ENCODE data around the gene SPECC1.
"Not testable (repeated sequence)": the region's sequence is repeated elsewhere in the genome, so short reads cannot be mapped to it uniquely, and the experiment has no call there.

The SPECC1 gene

DNA sequence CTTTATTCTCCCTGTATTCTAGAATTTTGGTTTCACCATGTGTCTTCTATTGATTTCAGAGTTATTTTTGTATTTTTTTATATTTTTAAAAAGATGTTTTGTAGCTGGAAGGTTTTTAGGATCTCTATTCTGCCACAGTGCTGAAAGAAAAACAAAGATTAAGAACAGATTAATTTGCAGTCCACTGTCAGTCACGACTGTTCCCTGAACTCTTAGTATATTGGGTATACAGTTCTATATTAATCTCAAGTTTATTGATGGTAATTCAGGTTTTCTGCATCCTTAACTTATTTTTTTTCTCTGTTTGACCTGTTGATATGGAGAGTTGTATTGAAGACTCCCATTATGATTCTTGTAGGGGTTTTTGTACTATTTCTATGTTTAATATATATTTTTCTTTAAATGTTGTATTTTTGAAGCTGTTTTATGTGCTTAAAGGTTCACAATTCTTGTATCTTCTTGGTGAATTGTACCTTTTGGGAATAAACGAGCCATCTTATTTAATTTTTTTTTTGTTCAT, 2.9 kb downstream of the SPECC1 start:
- no peak for DNase-seq

DNA sequence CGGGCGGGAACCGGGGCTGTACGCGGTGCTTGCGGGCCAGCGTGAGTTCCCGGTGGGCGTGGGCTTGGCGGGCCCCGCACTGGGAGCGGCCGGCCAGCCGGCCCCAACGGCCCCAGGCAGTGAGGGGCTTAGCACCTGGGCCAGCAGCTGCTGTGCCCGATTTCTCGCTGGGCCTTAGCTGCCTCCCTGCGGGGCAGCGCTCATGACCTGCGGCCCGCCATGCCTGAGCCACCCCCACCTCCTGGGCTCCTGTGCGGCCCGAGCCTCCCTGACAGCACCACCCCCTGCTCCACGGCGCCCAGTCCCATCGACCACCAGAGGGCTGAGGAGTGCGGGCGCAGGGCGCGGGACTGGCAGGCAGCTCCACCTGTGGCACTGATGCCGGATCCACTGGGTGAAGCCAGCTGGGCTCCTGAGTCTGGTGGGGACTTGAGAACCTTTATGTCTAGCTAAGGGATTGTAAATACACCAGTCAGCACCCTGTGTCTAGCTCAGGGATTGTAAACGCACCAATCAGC, 7.4 kb downstream of the SPECC1 start:
- DNase-seq: not testable (repeated sequence)

DNA sequence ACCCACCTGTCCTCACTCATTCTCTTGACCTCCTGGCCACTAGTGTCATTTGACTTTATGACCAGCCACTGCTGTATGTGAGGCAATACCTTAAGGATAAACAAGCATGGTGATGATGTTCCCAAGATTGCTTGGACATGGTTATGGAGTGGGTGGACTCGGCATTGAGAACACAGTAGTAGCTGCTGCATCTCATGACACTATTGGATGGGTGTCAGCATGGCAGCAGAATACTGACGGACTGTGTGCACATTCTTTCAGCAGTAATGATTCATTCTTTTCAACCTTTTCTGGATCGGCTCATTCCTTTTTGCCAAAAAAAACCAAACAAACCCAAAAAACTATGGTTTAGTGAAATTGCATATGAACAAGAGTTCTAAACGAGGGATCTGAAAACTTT, 13.5 kb downstream of the SPECC1 start:
- DNase-seq: no peak

DNA sequence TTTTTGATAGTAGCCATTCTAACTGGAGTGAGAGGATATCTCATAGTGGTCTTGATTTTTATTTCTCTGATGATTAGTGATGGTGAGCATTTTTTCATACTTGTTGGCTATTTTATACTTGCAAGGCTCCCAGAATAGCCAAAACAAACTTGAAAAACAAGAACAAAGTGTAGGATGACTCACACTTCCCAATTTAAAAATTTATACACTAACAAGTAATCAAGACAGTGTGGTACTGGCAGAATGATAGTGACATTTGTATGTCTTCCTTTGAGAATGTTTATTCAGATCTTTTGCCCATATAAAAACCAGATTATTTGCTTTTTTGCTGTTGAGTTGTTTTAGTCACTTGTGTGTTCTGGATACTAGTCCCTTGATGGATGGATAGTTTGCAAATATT, 17.8 kb downstream of the SPECC1 start:
- DNase-seq: no peak

DNA sequence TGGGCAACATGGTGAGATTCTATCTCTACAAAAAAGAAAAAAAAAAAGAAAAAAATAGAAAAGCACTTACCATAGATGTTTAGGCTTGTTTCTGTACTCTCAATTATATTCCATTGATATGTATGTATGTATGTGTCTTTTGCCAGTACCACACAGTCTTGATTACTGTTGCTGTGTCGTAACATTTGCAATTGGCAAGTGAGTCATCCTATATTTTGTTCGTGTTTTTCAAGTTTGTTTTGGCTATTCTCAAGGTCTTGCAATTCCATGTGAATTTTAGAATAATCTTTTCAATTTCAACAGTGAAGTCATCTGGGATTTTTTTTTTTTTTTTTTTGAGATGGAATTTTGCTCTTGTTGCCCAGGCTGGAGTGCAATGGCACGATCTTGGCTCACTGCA, 19.3 kb downstream of the SPECC1 start:
- no peak for DNase-seq

DNA sequence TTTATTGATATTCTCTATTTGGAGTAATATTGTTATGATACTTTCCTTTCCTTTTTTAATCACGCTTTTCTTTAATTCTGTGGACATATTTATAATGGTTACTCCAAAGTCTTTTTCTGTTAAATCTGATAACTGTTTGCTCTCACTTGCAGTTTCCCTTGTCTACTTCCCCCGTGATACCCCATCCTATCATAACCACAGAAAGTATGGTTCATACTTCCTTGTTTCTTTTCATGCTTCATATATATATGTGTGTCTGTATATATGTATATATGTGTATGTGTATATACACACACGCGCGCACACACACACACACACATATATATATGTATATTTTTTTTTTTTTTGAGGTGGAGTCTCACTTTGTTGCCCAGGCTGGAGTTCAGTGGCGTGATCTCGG, 23.5 kb downstream of the SPECC1 start:
- no peak for DNase-seq

DNA sequence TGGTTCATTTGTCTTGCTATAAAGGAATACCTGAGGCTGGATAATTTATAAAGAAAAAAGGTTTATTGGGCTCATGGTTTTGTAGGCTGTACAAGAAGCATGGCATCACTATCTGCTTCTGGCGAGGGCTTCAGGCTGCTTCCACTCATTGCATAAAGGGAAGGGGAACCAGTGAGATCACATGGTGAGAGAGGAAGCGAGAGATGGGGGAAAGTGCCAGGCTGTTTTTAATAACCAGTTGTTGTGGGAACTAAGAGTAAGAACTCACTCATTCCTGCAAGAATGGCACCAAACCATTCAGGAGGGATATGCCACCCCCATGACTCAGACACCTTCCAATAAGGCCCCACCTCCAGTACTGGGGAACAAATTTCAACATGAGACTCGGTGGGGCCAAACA, 24.3 kb downstream of the SPECC1 start:
- DNase-seq: no peak

DNA sequence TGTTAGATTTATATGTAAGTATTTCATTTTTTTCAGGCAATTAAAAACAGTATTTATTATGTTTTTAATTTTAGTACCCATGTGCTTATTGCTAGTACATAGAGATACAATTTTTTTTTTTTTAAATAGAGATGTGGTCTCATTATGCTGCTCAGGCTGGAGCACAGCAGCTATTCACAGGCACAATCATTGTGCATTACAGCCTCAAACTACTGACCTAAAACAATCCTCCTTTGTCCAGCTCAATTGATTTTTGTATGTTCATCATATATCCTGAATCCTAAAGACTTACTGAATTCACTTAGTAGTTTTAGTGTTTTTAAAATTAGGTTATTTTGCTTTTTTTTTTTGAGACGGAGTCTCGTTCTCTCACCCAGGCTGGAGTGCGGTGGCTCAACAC, 26.3 kb downstream of the SPECC1 start:
- DNase-seq: no peak

DNA sequence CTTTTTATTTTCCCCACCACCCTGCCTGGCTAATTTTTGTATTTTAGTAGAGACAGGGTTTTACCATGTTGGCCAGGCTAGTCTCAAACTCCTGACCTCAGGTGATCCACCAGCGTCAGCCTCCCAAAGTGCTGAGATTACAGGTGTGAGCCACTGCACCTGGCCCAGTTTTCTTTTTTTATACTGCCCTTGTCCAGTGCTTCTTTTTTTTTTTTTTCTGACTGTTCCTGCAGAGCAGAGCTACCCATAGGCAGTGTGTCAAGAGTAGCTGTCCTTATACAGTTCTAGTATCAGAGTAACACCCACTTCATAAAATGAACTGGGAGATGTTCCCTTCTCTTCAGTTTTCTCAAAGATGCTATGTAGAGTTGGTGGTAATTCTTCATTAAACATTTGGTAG, 28.1 kb downstream of the SPECC1 start:
- peak; percentile 28 for DNase-seq

DNA sequence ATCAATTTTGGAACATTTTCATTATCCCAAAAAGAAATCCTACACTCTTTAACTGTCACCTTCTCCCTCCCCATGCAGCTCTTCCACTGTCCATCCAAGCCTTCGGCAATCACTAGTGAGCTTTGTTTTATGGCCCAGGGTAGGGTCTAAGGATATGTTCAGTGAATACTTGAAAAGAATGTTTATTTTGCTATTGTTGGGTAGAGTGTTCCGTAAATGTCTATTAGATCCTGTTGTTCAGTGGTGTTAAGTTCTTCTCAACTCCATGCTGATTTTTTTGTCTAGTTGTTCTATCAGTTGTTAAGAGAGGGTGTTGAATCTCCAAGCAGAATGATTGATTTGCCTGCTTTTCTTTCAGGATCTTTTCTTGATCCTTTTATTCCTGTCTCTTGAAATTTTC, 29.9 kb downstream of the SPECC1 start:
- DNase-seq: no peak

DNA sequence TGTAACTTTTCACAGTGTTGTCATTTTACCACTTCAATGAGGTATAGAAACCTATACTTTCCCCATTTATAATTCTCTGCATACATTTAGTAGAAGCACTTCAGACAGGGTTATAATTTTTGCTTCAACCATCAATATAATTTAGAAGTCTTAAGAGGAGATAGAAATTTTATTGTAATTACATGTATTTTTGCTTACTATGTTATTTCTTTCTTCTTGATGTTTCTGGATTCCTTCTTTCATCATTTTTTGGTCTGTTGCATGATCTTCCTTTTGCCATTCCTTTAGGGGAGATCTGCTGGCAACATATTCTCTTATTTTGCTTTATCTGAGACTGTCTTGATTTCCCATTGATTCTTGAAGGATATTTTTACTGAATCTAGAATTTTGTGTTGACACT, 31.1 kb downstream of the SPECC1 start:
- DNase-seq: no peak

DNA sequence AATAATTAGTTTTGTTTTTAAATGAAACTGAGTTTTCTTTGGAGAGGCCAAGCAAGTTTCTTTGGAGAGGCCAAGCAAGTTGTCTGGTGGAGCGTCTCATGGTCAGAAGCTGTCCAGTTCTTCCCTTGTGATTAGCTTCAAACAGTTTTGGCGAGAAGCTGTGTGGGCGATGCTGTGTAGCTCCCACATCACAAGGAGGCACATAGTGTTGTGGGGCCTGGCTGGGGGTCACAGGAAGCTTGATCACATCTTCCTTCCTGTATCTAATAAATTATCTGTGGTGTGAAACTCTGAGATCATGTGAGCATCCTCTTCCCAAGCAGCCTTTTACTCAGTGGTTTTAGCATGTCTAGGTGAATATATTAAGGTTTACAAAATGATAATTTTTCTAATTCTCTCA, 33.9 kb downstream of the SPECC1 start:
- DNase-seq: no peak

DNA sequence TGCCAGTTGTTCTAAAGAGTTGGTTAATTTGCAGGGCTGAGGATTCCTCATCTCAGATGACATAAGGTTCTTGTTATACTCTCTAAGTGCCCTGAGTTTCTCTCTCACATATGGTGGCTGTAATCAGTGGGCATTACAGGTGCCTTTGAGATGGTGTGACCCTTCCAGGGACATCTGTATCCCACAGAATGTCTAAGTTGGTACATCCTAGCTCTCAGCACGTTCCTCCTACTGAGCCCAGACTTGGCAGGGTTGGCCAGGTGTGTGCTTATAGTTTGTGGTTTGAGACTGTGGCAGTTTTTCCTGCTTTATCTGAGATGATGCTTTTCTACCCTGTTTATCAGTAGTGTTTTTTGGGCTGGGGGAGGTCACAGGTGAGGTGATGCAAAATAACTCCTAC, 36.3 kb downstream of the SPECC1 start:
- DNase-seq: no peak

DNA sequence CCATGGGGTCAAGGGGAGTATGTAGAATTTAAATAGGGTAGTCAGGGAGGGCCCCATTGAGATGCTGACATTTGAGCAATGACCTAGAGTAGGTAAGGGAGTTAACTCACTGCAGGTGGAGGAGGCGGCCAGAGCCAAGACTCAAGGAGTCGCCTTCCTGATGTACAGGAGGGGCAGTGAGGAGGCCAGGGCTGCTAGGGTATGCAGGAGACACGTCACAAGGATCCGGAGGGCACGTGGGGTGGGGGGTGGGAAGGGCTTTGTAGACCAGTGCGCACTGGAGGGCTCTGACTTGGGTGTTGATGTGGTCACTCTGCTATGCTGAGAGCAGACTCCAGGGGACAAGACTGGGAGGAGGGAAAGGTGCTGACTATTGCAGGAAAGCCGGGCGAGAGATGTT, 37.5 kb downstream of the SPECC1 start:
- no peak for DNase-seq

DNA sequence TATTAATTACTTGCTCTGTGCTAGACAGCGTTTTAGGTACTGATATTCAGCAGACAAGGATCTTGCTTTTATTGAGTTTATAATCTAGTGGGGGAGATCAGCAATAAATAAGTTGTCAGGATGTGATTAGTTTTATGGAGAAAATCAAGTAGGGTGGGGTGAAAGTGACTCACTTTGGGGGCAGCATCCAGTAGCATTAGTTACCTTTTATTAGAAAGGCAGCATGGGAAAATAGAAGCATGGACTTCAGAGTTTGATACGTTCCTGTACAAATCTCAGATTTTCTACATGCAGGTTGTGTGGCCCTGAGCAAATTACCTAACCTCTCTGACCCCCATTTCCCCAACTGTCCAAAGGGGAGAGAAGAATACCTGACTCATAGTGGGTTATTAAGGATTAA, 42.5 kb downstream of the SPECC1 start:
- DNase-seq: no peak

DNA sequence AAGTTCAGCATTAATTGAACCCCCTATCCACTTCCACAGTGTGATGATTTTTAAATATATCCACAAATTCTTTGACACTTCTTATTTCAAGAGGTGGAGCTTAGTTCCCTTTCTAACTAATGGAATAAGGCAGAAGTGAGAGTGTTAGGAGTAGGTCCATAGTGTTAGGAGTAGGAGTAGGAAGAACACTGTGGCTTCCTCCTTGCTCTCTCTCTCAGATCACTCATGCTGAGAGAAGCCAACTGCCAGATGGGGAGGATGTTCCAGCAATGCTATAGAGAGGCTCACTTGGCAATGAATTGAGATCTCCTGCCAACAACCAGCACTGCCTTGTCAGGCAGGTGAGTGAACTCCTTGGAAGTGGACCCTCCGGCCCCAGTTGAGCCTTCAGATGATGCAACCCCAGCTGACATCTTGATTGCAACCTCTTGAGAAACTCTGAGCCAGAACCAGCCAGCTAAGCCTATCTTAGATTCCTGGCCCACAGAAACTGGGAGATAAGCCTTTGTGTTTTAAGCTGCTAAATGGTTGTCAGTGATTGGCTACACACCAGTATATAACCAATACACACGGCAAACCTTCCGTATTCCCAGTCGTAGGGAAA, 44.3 kb downstream of the SPECC1 start:
- no peak for DNase-seq

DNA sequence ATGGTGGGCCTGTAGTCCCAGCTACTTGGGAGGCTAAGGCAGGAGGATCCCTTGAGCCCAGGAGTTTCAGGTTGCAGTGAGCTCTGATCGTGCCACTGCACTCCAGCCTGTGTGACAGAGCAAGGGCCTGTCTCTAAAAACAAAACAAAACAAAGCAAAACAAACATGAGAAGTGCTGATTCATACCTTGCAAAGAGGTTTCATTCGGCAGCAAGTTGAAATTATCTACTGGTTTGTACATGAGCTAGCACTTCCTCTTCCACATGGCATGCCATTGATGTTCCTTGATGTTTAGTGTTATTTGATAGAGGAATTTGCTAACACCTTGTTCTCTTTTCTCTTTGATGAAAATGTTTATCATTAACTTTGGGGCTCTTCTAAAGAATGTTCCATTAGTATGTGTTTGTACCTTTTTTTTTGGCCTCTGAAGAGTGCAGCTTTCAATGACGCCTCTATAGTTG, 50.6 kb downstream of the SPECC1 start:
- DNase-seq: peak; percentile 2

DNA sequence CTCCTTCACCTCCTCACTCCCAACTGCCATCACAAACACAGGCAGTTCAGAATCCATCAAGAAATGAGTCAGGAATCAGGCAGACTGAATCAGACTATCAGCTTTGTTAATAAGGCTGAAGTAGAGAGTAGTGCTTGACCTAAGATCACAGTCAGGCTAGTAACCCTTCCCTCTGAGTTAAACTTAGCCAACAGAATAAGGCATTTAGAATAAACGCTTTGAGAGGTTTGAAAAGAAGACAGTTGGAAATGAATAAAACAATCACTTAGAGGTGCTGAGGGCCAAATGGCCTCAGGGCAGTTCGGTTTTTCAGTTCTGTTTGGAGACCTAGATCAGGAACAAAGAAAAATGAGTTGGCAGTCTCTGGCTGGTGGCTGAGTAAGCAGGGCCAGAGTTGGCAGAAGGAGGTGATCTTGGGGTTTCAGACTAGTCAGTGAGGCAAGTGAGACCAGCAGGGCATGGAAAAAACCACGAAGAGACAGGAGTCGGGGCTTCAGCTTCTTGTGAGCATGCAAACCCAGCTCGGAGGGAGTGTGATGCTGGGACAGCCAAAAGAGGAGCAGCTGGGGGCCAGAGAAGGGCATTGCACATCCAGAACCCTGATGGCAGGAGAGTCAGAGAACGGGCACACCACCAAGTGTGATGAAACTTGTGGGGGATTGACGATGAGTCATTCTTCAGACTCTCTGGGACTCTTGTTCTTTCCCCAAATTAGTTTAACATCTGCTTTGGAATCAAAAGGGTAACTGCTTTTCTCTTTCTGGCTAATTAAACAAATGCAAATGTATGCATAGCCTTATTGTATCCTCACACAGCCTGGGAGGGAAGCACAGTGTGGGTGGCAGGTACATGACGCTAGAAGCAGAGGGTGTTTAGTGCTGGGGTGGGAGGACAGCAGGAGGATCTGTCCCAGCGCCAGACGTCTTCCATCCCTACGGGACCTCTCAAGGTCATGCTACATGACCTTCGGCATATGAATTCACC, 54.8 kb downstream of the SPECC1 start:
- DNase-seq: peak; percentile 56

DNA sequence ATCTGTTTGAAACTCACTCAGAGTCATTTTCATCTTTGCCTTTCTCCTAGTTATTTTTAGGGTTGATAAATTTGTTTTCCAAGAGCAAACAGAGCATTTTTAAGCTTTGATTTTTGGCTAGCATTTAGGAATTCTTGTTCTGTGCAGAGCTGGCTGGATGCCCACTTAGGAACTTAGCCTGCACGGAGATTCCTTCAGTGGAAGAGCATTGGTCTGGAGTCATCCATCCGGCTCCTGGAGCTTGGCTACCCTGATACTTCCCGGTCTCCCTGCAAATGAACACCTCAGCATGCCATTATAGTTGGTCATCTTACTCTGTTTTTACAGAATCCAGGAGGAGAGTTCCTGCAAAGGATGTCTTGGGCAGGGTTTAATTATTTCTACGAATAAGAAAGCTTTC, 57.1 kb downstream of the SPECC1 start:
- no peak for DNase-seq

DNA sequence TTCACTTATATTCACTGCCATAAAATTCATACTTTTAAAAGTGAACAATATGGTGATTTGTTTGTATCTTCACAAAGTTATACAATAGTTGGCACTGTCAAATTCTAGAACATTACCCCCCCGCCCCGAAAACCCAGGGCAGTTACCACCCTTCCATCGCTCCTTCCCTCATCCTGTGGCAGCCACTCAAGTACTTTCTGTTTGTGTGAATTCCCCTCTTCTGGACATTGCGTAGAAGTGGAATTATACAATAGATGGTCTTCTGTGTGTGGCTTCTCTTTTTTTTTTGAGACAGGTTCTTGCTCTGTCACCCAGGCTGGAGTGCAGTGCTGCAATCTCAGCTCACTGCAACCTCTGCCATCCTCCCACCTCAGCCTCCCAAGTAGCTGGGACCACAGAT, 58.6 kb downstream of the SPECC1 start:
- no peak for DNase-seq

DNA sequence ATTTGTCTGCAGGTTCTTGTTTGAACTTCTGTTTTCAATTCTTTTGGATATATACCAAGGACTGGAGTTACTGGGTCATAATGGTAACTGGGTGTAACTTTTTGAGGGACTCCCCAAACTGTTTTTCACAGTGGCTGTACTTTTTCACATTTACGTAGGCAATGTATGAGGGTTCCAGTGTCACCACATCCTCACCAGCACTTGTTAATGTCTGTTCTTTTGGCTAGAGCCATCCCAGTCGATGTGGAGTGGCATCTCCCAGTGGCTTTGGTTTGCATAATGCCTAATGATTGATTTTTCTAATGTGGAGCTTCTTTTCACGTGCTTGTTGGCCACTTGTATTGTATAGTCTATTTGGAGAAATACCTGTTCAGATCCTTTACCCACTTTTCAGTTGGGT, 59.3 kb downstream of the SPECC1 start:
- DNase-seq: no peak

DNA sequence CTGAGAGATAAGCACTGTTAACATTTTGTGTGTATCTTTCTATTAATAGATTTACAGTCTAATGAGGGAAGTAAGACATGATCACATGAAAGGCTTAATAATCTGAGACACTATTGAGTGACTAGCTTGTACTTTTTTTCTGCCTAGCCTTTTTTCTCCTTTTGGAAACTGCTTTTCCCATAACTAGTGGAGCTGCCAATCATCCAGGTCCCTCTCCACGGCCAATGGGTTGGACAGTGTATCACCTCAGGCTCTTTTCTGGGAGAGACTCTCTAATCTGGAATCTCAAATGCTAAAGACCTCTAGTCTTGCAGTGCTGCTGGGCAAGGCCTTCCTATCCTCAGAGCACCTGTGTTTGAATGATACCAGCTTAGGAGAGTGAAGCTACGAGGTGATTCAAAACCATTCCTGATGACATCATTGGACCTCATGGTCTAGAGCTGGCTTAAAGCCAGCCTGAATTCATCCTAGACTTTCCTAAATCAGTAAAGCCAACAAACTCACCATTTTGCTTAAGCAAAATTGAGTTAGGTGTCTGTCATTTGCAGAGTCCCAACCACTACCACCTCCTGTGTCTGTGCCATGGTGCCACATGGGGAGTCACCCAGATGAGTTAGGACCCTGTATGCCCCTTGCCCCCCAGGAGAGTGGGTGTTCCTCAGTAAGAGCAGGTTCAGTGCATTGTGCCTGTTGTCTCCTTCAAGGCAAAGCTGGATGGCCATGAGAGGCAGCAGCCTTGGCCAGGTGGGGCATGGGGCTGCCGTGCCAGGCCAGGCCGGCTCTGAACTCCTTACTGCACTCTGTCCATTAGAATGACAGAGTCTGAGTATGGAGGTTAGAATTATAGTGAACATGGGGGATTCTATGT, 62.9 kb downstream of the SPECC1 start:
- DNase-seq: no peak

DNA sequence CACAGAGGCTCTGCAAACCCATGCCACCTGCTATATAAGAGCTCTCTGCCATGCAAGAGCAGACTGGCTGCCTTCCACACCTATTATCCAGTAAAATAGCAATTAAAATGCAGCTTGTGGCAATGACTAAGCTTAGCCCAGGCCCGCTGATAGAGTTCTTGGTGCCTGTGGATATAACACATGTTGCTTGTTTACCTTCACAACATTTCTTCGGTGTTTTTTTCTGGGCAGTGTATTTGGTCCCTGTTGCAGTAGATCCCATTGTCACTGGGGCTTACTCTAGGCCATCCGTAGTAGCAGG, 63.5 kb downstream of the SPECC1 start:
- no peak for DNase-seq
